CD4-positive, alpha-beta T cell treated with Interleukin-12 subunit alpha and Interleukin-12 subunit beta, for 1 hour (primary cell): ENCODE data around the gene NPIPA1.
A peak's percentile ranks its signal among the peaks of the same experiment; 100 is the strongest.
"Not testable (repeated sequence)": the region's sequence is repeated elsewhere in the genome, so short reads cannot be mapped to it uniquely, and the experiment has no call there.

ENCODE experiments used
- DNase-seq: peaks from one replicate; pipeline ENCODE4 v3.0.0-alpha.2; 2020

The NPIPA1 gene

GRCh38 chr16:14937143-14937542 lies at the start of gene NPIPA1:
Gene NPIPA1 (plus strand): TSS chr16:14937443. CDS start chr16:14937443, 0 bp downstream.
- DNase-seq, result not testable (repeated sequence)

DNA sequence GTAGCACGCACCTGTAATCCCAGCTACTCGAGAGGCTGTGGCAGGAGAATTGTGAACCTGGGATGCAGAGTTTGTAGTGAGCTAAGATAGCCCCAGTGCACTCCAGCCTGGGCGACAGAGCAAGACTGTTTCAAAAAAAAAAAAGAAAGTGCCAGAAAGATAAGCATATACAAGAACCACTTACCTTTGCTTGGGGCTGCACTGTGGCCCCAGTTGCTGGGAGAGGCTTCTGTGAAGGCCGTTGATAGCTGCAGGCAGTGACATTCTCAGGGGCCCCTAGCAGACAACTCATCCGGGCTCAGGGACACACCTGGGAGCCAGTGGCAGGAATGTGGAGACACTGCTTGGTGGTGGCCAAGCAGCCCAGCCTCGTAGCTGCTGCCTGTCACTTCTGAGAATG lies 45.1 kb upstream of the NPIPA1 start:
- not testable (repeated sequence) for DNase-seq

- not testable (repeated sequence) for DNase-seq
Observed at GRCh38 chr16:14895382-14895781, 41.9 kb upstream of the NPIPA1 start.

GRCh38 chr16:14896023-14896422 lies 41.2 kb upstream of the NPIPA1 start:
- DNase-seq, result not testable (repeated sequence)

- DNase-seq, result not testable (repeated sequence)
Observed at GRCh38 chr16:14897006-14897664, 40.1 kb upstream of the NPIPA1 start.

- DNase-seq, result not testable (repeated sequence)
Observed at GRCh38 chr16:14898162-14898561, 39.1 kb upstream of the NPIPA1 start.

DNA sequence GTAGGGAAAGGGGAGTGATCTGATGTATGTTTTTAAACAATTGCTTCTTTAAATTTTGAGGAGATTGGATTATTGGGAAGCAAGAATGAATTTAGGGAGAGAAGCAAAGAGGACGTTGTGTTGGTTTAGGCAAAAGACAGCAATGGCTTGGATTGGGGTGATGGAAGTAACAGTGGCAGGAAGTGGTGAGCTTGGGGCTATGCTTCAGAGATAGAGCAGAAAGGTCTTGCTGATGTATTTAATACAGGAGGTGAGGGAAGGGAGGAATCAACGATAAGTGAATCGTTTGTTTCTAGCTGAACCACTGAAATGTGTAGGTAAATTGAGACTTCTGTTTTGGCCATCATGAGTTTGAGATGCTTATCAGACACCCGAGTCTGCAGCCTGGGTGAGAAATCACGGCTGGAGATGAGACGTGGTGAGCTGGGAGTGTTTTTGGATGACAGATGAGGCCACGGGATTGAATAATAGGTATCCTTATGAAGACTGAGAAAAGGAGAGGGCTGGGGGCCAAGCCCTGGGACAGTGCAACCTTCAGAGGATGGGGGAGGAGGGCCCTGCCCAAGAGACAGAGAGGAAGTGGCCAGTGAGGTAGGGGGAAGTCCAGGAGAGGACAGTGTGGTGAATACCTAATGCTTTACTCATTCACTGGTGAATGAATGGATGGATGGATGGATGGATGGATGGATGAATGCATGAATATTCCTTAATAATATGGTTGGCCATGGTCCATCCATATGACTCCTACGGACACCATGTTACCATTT lies 33.9 kb upstream of the NPIPA1 start:
- DNase-seq, result not testable (repeated sequence)

DNA sequence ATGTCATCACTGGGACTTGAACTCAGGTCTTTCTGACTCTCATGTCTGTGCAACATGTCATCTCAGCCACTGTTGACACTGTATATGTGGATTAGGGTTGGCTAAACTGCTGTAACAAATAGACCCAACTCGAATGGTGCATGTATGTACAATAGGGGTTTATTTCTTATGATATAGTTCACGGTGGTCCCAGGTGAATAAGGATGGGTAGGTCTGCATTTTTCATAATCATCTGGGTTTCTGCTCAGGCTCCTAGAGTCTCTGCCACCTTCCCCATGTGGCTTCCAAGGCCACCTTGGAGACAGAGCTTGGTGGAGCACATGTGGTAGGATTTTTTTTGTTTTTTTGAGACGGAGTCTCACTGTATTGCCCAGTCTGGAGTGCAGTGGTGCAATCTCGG lies 27.5 kb upstream of the NPIPA1 start:
- DNase-seq, result not testable (repeated sequence)

DNA sequence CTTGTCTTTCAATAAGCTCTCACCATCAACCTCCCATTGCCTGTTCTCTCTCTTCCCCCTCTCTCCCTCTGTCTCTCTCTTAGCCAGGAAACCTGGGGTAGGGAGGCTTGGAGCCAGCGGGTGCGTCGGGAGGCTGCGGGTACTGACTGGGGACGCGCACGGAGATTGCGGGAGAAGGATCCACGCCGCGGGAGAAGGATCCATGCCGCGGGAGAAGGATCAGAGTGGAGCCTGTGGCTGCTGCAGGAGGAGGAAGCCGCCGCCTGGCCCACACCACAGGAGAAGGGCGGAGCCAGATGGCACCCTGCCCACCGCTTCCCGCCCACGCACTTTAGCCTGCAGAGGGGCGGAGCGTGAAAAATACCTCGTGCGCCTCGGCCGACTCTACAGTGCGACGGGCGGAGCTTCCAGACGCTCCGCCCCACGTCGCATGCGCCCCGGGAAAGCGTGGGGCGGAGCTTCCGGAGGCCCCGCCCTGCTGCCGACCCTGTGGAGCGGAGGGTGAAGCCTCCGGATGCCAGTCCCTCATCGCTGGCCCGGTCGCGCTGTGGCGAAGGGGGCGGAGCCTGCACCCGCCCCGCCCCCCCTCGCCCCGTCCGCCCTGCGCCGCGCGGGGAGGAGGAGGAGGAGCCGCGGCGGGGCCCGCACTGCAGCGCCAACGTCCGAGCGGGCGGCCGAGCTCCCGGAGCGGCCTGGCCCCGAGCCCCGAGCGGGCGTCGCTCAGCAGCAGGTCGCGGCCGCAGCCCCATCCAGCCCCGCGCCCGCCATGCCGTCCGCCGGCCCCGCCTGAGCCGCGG lies 26.2 kb upstream of the NPIPA1 start:
- not testable (repeated sequence) for DNase-seq

DNA sequence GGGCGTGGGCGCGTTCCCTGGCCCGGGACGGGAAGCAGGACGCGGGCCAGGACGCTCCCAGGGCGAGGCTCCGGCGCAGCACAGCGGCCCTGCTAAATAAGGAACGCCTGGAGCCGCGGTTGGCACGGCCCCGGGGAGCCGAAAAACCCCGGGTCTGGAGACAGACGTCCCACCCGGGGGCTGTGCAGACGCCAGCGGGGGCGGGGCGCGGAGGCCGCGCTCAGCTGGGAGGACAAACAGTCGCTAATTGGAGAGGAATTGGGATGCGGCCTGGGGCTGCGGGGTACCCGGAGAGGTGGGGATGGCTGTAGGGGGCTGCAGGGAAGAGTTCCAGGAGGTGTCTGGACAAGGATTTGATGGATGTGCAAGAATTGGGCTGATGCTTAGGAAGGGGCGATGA lies 25.3 kb upstream of the NPIPA1 start:
- peak; percentile 43 for DNase-seq

- DNase-seq, result not testable (repeated sequence)
Observed at GRCh38 chr16:14912588-14912987, 24.7 kb upstream of the NPIPA1 start.

DNA sequence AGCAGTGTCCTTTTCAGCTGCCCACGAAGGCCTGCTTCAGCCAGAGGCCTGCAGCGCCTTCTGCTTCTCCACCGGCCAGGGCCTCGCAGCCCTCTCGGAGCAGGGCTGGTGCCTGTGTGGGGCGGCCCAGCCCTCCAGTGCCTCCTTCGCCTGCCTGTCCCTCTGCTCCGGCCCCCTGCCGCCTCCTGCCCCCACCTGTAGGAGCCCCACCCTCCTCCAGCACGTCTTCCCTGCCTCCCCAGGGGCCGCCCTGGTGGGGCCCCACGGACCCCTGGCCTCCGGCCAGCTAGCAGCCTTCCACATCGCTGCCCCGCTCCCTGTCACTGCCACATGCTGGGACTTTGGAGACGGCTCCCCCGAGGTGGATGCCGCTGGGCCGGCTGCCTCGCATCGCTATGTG lies 18.7 kb upstream of the NPIPA1 start:
- not testable (repeated sequence) for DNase-seq

GRCh38 chr16:14919837-14920600 lies 17.2 kb upstream of the NPIPA1 start:
- not testable (repeated sequence) for DNase-seq

- not testable (repeated sequence) for DNase-seq
Observed at GRCh38 chr16:14922285-14922684, 15.0 kb upstream of the NPIPA1 start.

- DNase-seq, result not testable (repeated sequence)
Observed at GRCh38 chr16:14922968-14923367, 14.3 kb upstream of the NPIPA1 start.

- DNase-seq, result not testable (repeated sequence)
Observed at GRCh38 chr16:14923394-14924088, 13.7 kb upstream of the NPIPA1 start.

GRCh38 chr16:14924359-14924758 lies 12.9 kb upstream of the NPIPA1 start:
- not testable (repeated sequence) for DNase-seq

GRCh38 chr16:14924982-14925381 lies 12.3 kb upstream of the NPIPA1 start:
- DNase-seq, result not testable (repeated sequence)

GRCh38 chr16:14928064-14928714 lies 9.1 kb upstream of the NPIPA1 start:
- DNase-seq, result not testable (repeated sequence)

- DNase-seq, result not testable (repeated sequence)
Observed at GRCh38 chr16:14929176-14929575, 8.1 kb upstream of the NPIPA1 start.

GRCh38 chr16:14930246-14930645 lies 7.0 kb upstream of the NPIPA1 start:
- not testable (repeated sequence) for DNase-seq
